HG03342 (cell line): ENCODE data around the gene ORMDL3.
"Not testable (repeated sequence)": the region's sequence is repeated elsewhere in the genome, so short reads cannot be mapped to it uniquely, and the experiment has no call there.

Source experiments
- ATAC-seq: cut with Tn5 transposase; IDR thresholded peaks from one replicate; pipeline ENCODE4 v1.9.1; 2021; ENCODE audit warnings: mild to moderate bottlenecking, moderate library complexity; ENCODE audit not compliant: unreplicated experiment

The ORMDL3 gene

DNA sequence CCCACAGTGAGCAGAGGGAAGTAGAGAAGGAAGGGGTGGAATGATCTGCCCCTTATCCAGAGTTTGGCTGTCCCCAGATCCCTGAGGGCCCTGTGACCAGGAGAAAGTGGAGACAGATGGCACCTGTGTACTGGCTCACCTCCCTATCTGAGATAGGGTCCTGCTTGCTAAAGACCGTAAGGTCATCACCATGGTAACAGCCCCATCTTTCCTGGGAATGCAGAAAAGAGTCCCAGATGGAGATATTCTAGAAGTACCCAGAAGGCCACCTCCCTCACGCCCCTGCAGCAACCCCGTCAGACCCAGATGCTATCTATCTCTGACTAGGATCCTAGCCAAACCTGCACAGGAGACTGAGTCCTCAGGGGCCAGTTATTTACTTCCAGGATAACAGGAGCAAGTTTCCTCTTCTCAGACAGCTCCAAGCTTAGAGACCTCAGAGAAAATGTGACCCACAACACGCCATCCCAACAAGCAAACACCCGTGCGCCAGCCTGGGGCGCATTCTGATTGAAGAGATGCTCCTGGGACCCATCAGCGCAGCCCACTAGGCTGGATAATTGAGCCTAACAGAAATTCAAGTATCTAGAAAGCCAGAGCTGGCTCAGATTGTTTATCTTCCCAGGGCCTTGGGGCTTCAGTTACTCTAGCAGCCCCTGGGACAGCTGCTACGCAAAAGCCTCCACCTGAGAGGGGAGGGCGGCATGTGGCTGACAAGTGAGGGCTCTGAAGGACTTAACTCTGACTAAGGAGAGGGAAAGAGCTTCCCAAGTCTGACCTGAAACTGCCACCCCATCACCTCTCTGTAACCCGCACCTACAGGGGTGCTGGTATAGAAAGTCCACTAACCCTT, 1.9 kb downstream of the ORMDL3 start:
- ATAC-seq = no peak

- ATAC-seq = no peak
Measured at GRCh38 chr17:39924691-39925055, 2.7 kb downstream of the ORMDL3 start.

DNA sequence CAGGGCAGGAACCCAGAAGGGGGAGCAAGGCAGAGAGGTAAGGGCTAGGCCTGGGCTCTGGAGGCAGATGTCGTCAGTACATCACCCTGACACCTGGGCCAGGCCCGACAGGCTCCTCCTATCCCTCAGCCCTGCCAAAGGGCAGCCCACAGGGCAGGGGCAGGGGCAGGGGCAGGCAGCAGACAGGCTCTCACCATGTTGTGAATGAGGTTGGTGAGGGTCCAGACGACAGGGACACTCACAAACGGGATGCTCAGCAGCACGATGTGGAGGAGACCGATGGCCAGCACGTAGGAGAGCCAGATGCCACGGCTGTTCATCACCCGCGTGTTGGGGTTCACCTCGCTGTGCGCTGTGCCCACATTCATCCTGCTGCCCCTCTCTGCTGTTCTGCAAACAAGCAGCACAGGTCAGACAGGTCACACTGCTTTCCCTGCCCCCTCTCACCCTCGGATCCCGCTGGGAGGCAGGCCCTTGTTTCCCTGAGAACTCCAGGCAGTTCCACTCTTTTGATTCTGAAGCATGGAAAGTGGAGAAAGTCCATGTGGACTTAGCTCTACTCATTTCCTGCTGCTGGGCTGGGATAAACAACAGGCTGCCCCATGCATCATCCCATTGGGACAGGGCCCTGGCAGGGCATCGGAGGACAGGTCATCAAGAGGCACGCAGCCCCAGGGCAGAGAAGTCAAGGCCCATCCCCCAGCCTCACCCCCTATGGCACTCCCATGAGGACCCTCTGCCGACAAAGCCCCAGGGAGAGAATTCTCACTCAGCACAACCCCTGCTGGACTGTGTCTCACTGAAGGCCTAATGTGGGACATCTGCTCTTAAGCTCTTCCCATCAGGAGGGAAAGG, 3.3 kb downstream of the ORMDL3 start:
- no peak for ATAC-seq

GRCh38 chr17:39923230-39923629, 4.2 kb downstream of the ORMDL3 start:
- no peak for ATAC-seq

- ATAC-seq = no peak
Measured at GRCh38 chr17:39922006-39922405, 5.4 kb downstream of the ORMDL3 start.

GRCh38 chr17:39921323-39921722, 6.1 kb downstream of the ORMDL3 start:
- no peak for ATAC-seq

GRCh38 chr17:39920218-39921210, 6.9 kb downstream of the ORMDL3 start:
- ATAC-seq = no peak

DNA sequence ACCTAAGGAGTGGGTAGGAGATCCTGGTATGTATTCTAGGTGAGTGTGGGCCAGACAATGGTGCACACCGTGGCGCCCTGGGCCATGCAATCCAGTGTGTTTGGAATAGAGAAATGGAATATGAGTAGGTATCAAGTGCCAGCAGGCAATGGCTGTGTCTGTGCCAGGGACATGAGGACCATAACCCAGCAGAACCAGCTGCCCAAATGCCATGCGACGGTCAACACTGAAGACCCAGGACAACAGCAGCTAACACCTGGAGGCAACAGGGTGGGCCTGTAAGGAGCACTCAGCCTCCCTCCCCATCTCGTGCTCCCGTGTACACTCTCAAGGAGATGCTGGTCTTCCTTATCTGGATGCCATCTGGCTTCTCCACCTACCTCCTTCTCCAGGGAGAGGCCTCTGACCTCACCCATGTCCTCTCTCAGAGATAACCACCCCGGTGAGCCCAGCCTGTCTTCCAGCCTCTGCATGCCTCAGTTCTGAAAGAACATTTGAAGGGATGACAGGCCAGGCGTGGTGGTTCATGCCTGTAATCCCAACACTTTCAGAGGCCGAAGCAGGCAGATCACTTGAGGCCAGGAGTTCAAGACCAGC, 8.2 kb downstream of the ORMDL3 start:
- no peak for ATAC-seq

GRCh38 chr17:39916918-39917317, 10.5 kb downstream of the ORMDL3 start:
- no peak for ATAC-seq

DNA sequence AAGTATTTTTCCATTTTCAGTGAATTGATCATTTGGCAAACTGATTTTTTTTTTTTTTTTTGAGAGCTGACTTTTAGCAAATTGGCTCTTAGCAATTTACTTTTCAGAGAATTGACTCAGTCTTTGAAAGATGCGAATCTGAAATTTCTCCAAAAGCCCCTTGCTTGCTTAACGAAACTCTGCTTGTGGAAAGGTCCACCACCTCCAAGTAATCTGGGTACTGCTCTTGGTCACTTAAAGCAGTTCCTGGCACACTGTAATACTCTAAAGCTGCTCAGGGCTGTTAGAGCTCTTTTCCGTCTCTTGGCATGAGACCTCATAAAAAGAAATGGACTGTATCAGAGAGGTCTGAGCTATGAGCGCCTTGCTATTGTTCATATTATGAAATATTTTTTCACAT, 11.8 kb downstream of the ORMDL3 start:
- ATAC-seq = no peak

- ATAC-seq = no peak
Measured at GRCh38 chr17:39913989-39914388, 13.4 kb downstream of the ORMDL3 start.

- no peak for ATAC-seq
Measured at GRCh38 chr17:39908789-39909352, 18.5 kb downstream of the ORMDL3 start.

DNA sequence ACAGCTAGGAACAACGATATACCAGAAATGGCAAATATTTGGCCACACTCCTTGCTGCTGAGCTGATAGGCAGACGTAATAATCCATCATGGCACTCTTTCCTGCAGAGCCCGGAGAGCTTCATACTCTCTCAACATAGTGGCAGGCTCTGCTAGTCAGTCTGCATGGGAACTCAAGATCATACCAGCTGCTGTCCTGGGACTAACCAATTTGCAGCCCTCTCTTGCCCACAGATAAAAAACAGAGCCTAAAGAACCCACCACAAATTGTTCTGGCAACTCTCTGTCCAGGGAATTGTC, 22.5 kb downstream of the ORMDL3 start:
- ATAC-seq = no peak

DNA sequence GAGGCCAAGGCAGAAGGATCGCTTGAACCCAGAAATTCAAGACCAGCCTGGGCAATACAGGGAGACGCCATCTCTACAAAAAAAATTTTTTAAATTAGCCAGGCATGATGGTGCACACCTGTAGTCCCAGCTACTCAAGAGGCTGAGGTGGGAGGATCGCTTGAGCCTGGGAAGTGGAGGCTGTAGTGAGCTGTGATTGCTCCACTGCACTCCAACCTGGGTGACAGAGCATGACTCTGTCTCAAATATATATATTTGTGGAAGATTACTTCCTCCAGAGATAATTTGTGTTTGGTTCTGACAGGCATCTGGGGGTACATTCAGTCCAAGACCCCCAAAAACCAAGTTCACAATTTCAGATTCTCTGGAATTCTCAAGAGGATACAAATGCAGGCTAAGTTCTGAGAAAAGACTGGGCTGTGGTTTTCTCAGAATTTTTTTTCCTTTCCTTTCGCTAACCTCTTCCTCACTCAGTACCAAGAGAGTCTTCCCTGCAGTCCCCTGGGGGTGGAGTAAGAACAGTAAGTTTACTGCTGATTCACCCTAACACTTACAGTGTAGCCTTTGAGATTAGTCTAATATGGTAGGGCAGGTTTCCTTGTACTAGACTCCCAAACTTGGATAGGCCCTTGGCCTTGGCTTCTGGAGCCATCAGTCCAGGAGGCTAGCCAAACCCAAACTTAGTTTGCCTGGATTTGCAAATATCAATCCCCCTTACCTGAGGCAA, 24.1 kb downstream of the ORMDL3 start:
- no peak for ATAC-seq

DNA sequence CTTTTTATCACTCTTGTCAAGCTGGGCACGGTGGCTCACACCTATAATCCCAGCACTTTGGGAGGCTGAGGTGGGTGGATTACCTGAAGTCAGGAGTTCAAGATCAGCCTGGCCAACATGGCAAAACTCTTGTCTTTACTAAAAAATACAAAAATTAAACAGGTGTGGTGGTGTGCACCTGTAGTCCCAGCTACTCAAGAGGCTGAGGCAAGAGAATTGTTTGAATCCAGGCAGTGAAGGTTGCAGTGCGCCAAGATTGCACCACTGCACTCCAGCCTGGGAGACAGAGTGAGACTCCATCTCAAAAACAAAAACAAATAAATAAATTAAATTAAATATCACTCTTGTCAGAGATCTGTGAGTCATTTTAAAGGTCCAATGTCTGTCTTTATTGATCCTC, 25.4 kb downstream of the ORMDL3 start:
- not testable (repeated sequence) for ATAC-seq

GRCh38 chr17:39899215-39899614, 28.2 kb downstream of the ORMDL3 start:
- no peak for ATAC-seq

GRCh38 chr17:39898088-39898487, 29.3 kb downstream of the ORMDL3 start:
- ATAC-seq = no peak

DNA sequence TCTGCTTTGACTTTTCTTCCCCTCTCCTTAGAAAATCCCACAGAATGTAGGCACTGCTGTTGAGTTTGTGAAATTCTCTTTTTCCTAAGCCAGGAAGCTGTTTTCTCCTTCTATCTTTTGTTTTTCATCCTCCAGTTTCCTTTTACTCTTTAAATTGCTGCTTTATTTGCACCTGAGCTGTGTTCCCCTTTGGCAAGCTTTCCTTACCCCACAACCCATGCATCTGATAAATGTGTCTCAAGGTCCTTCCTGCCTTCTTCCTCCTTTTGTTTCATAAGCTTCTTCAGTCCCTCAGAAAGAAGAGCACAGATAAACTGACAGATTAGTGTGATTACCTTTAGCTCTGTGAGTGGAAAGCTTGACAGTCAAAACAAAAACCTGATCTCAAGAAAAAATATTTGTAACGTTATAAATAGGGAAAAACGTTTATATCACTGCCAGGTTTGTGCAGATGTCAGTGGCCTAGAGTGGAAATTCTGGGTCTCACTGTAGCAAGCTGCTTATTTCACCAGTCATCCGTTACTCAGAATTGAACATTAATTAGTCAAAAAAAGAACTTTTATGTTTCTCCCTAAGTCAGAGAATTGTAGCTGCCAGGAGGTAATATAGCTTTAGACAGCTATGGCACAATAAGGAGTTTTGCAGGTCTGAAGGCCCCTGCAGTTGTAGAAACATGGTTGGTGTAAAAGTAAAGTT, 32.6 kb downstream of the ORMDL3 start:
- ATAC-seq = no peak

DNA sequence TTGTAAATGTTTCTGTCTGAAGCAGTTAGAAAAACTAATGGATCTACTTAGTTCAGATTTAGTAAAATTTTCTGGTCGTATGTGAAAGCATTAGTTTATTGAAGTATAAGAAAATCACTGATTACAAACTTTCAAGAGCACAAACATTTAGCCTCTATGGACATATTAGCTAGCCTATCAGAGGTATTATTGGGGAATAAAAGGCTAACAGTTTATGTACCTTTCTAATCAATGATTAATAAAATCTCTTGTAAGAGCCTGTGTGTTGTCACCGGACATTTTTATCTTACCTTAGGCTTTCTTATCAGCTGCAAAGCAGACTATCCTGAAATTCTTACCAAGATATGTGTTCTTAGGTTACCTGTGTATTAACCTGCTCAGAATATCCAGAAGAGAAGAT, 38.2 kb downstream of the ORMDL3 start:
- ATAC-seq = no peak
